HG03135 (cell line): ENCODE measurements around the gene PLEKHG5.
"Not testable (repeated sequence)": the region's sequence is repeated elsewhere in the genome, so short reads cannot be mapped to it uniquely, and the experiment has no call there.

Experiments
- ATAC-seq: cut with Tn5 transposase; IDR thresholded peaks from one replicate; pipeline ENCODE4 v1.9.1; 2021; ENCODE audit warnings: mild to moderate bottlenecking, moderate library complexity; ENCODE audit not compliant: unreplicated experiment

Gene PLEKHG5

GRCh38 chr1:6464514-6464836 lies 27.0 kb downstream of the PLEKHG5 start:
- ATAC-seq: no peak

GRCh38 chr1:6463120-6463412 lies 28.4 kb downstream of the PLEKHG5 start:
- no peak for ATAC-seq

- no peak for ATAC-seq
Observed at GRCh38 chr1:6462412-6463119, 28.9 kb downstream of the PLEKHG5 start.

GRCh38 chr1:6461538-6462411 lies 29.7 kb downstream of the PLEKHG5 start:
- ATAC-seq: no peak

- no peak for ATAC-seq
Observed at GRCh38 chr1:6461051-6461530, 30.4 kb downstream of the PLEKHG5 start.

- ATAC-seq: no peak
Observed at GRCh38 chr1:6460301-6461050, 31.0 kb downstream of the PLEKHG5 start.

GRCh38 chr1:6459850-6460265 lies 31.6 kb downstream of the PLEKHG5 start:
- no peak for ATAC-seq

GRCh38 chr1:6456800-6457466 lies 34.5 kb downstream of the PLEKHG5 start:
- ATAC-seq: no peak

GRCh38 chr1:6455752-6456520 lies 35.5 kb downstream of the PLEKHG5 start:
- ATAC-seq: not testable (repeated sequence)

GRCh38 chr1:6454856-6455751 lies 36.4 kb downstream of the PLEKHG5 start:
- no peak for ATAC-seq

GRCh38 chr1:6453895-6454855 lies 37.3 kb downstream of the PLEKHG5 start:
- not testable (repeated sequence) for ATAC-seq

GRCh38 chr1:6450943-6451373 lies 40.5 kb downstream of the PLEKHG5 start:
- ATAC-seq: no peak

- ATAC-seq: not testable (repeated sequence)
Observed at GRCh38 chr1:6450486-6450885, 41.0 kb downstream of the PLEKHG5 start.

GRCh38 chr1:6450005-6450450 lies 41.4 kb downstream of the PLEKHG5 start:
- ATAC-seq: no peak

GRCh38 chr1:6448749-6449631 lies 42.5 kb downstream of the PLEKHG5 start:
- no peak for ATAC-seq

- ATAC-seq: no peak
Observed at GRCh38 chr1:6447818-6448748, 43.4 kb downstream of the PLEKHG5 start.
